Suprapubic skin (tissue), 4 donors: Measurements from ENCODE around the gene IFRD2.

Experiments
- CTCF ChIP-seq, 2 donors: fragments of 200-600 bp in 1 of 2; fragments of 450-650 bp in 1 of 2; sonication (generic) in 1 of 2; IDR thresholded peaks; one replicate each; pipeline ENCODE4 v1.5.1; 2016 to 2019; ENCODE audit warnings: antibody characterized with exemption in 2 of 2, mild to moderate bottlenecking in 1 of 2, moderate library complexity in 1 of 2
- EP300 ChIP-seq: sonication (generic); formaldehyde crosslinking; IDR thresholded peaks from one replicate; pipeline ENCODE4 v1.6.1; 2017; ENCODE audit warnings: antibody characterized with exemption
- POLR2A ChIP-seq, 2 donors: fragments of 450-650 bp; IDR thresholded peaks; one replicate each; pipeline ENCODE4 v1.6.1; 2017; ENCODE audit warnings: antibody characterized with exemption in 2 of 2, mild to moderate bottlenecking in 2 of 2, moderate library complexity in 2 of 2
- POLR2AphosphoS5 ChIP-seq, 3 donors: sonication (generic); formaldehyde crosslinking; IDR thresholded peaks; one replicate each; pipeline ENCODE4 v1.6.1; 2017; ENCODE audit warnings: antibody characterized with exemption in 3 of 3

- no peak for TF ChIP-seq CTCF (IDR thresholded peaks at IDR 0.05)
- TF ChIP-seq POLR2A (IDR thresholded peaks at IDR 0.05): no peak
- no peak for TF ChIP-seq POLR2AphosphoS5 (IDR thresholded peaks at IDR 0.05)
- no peak for TF ChIP-seq EP300
Measured at GRCh38 chr3:50249457-50249856, 42.8 kb downstream of the IFRD2 start.
